IPS-18a (cell line): ENCODE results near the gene PRKACA.

Experiments
- H3K27ac ChIP-seq: one replicate; pipeline ENCODE4 v1.5.1; 2013; ENCODE audit warnings: low read length
- H3K27me3 ChIP-seq: one replicate; pipeline ENCODE4 v1.6.1; 2013; ENCODE audit warnings: mild to moderate bottlenecking, low read length; ENCODE audit not compliant: control insufficient read depth, insufficient read depth
- H3K36me3 ChIP-seq: one replicate; pipeline ENCODE4 v1.6.1; 2013; ENCODE audit warnings: low read depth, low read length; ENCODE audit not compliant: control insufficient read depth
- H3K4me1 ChIP-seq: one replicate; pipeline ENCODE4 v1.6.1; 2013; ENCODE audit warnings: low read depth, low read length; ENCODE audit not compliant: control insufficient read depth
- H3K4me3 ChIP-seq: one replicate; pipeline ENCODE4 v1.5.1; 2013; ENCODE audit warnings: low read length
- H3K9ac ChIP-seq: one replicate; pipeline ENCODE4 v1.6.1; 2013; ENCODE audit warnings: mild to moderate bottlenecking, low read length, moderate library complexity
- H3K9me3 ChIP-seq: one replicate; pipeline ENCODE4 v1.6.1; 2013; ENCODE audit warnings: low read depth, low read length; ENCODE audit not compliant: control insufficient read depth

Gene PRKACA

DNA sequence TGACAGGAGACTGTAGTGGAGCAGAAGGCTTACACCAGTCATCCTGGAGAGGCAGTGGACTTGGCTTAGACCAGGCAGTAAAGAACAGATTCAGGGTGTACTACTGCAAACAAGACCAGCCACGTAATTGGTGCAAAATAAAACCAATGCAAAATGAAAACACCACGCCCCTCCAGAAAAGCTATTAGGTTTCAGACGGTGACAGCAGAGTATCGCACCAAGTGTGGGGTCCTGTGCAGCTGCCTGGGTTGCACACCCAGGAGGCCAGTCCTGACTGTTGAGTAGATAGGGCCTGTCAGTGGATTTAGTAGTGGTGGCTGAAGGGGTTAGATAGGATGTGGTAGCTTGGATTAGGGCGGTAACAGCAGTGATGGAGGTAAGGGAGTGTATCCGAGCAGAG lies 5.4 kb upstream of the PRKACA start:
- peaks cover 12% of the 10 kb centered on the region for H3K36me3 ChIP-seq
- no peak overlapping the region for H3K27ac ChIP-seq

GRCh38 chr19:14120497-14120780 lies 2.9 kb upstream of the PRKACA start:
- no peaks in the 10 kb centered on the region for H3K9me3 ChIP-seq
- H3K27ac ChIP-seq, result no peak overlapping the region
- H3K9ac ChIP-seq, result no peak overlapping the region
- no peak overlapping the region for H3K4me3 ChIP-seq
- no peaks in the 10 kb centered on the region for H3K27me3 ChIP-seq
- peaks cover 9% of the 10 kb centered on the region for H3K36me3 ChIP-seq
- H3K4me1 ChIP-seq, result peaks cover 8% of the 10 kb centered on the region

More for the DNA sequence above, 5.4 kb upstream of the PRKACA start:
- Histone ChIP-seq H3K9ac (no peak overlapping the region), H3K4me1 (peaks cover 8% of the 10 kb centered on the region), H3K27me3 (no peaks in the 10 kb centered on the region), H3K9me3 (no peaks in the 10 kb centered on the region), H3K4me3 (no peak overlapping the region)

- Histone ChIP-seq H3K36me3 (peaks cover 6% of the 10 kb centered on the region), H3K27ac (no peak overlapping the region), H3K4me3 (no peak overlapping the region), H3K4me1 (peaks cover 8% of the 10 kb centered on the region), H3K27me3 (no peaks in the 10 kb centered on the region), H3K9ac (no peak overlapping the region), H3K9me3 (no peaks in the 10 kb centered on the region)
These were observed 2.3 kb upstream of the PRKACA start for GRCh38 chr19:14119644-14120496.

DNA sequence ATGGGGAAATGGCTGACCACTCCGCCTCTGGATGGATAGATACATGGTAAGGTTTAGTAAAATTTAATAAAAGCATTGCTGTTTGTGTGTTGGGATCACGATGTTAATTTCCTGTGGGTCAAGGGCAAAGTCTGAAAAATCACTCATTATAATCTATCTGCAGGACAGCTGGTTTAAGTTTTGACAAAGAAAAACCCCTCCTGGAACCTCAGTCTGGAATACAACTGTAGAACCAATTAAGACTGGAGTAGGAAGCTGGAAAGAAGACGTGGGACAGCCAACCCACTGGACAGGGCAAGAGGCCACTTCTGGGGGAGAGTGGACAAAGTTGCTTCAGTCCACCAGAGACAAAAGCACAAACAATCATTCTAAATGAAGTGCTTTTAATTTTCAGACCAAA lies 1.6 kb upstream of the PRKACA start:
- no peaks in the 10 kb centered on the region for H3K27me3 ChIP-seq
- peaks cover 8% of the 10 kb centered on the region for H3K4me1 ChIP-seq
- peaks cover under 1% of the 10 kb centered on the region for H3K36me3 ChIP-seq
- H3K27ac ChIP-seq, result no peak overlapping the region
- H3K9me3 ChIP-seq, result no peaks in the 10 kb centered on the region
- H3K4me3 ChIP-seq, result peak overlapping the region; percentile 53
- H3K9ac ChIP-seq, result no peak overlapping the region

GRCh38 chr19:14118165-14119051 lies 846 bp upstream of the PRKACA start:
- no peak overlapping the region for H3K27ac ChIP-seq
- peaks cover 8% of the 10 kb centered on the region for H3K4me1 ChIP-seq
- H3K27me3 ChIP-seq, result no peaks in the 10 kb centered on the region

DNA sequence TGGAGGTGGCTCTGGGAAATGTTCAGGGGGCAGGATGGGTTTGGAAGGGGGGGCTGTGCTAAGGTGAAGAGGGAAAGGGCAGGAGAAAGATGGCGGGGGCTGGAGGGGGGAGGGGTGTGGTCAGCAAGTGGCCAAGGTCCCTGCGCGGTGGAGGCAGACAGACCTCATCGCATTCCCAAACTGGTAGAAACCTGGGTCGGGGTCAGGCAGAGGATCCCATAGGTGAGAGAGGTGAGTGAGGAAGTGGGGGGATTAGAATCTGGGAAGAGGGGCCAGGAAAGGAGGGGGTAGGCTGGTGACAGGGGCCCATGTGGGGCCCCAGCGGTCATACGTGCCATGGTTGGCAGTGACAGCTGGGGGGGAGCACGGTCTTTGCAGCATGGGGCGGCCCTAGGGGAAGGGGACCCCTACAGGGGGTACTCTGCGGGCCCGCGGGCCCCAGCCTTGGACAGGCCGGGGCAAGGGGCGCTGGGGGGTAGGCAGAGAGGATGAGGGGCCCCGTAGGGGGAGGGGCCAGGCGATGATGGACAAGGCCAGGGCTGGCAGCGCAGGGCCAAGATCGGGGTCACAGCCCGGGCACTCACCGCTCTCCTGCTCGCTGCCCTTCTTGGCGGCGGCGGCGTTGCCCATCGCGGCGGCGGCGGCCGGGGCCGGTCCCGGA lies 514 bp downstream of the PRKACA start:
- Histone ChIP-seq H3K9me3 (no peaks in the 10 kb centered on the region), H3K27me3 (no peaks in the 10 kb centered on the region), H3K27ac (no peak overlapping the region), H3K4me1 (peaks cover 19% of the 10 kb centered on the region), H3K36me3 (no peaks in the 10 kb centered on the region), H3K9ac (no peak overlapping the region), H3K4me3 (peak overlapping the region; percentile 65)

More at GRCh38 chr19:14118165-14119051, 846 bp upstream of the PRKACA start:
- Histone ChIP-seq H3K4me3 (peak overlapping the region; percentile 53), H3K36me3 (no peaks in the 10 kb centered on the region), H3K9ac (peak overlapping the region; percentile 21), H3K9me3 (no peaks in the 10 kb centered on the region)

GRCh38 chr19:14116525-14116917 lies 1.0 kb downstream of the PRKACA start:
- H3K9ac ChIP-seq, result no peak overlapping the region
- H3K9me3 ChIP-seq, result no peaks in the 10 kb centered on the region
- H3K27me3 ChIP-seq, result no peaks in the 10 kb centered on the region
- peaks cover 19% of the 10 kb centered on the region for H3K4me1 ChIP-seq
- no peak overlapping the region for H3K27ac ChIP-seq
- no peaks in the 10 kb centered on the region for H3K36me3 ChIP-seq
- peak overlapping the region; percentile 65 for H3K4me3 ChIP-seq

DNA sequence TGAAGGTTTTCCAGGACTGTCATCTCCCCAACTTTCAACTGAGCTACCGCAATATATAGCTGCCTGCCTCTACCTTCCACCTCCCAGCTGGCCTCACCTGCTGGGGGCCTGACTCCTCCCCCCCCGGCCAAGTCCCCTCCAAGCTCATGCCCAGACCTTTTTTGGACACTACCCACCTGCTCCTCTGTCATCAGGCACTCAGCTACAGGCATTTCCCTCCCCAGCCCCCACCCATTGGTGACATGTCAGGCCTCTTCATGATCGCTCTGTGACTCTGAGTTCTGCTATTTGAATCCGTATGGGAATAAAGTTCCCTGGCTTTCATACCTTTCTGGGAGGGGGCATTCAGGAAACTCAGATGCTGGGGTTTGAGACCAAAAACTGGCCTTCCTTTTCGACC lies 1.8 kb downstream of the PRKACA start:
- Histone ChIP-seq H3K36me3 (no peaks in the 10 kb centered on the region), H3K4me1 (peaks cover 19% of the 10 kb centered on the region), H3K27ac (no peak overlapping the region), H3K27me3 (no peaks in the 10 kb centered on the region), H3K9me3 (no peaks in the 10 kb centered on the region), H3K9ac (no peak overlapping the region), H3K4me3 (no peak overlapping the region)

GRCh38 chr19:14114854-14115253 lies 2.7 kb downstream of the PRKACA start:
- no peak overlapping the region for H3K9ac ChIP-seq

GRCh38 chr19:14114439-14114838 lies 3.1 kb downstream of the PRKACA start:
- Histone ChIP-seq H3K27me3 (no peaks in the 10 kb centered on the region), H3K27ac (no peak overlapping the region), H3K36me3 (no peaks in the 10 kb centered on the region), H3K4me1 (peaks cover 19% of the 10 kb centered on the region), H3K9me3 (no peaks in the 10 kb centered on the region), H3K4me3 (no peak overlapping the region), H3K9ac (no peak overlapping the region)

More at GRCh38 chr19:14114854-14115253, 2.7 kb downstream of the PRKACA start:
- Histone ChIP-seq H3K4me3 (no peak overlapping the region), H3K27ac (no peak overlapping the region), H3K9me3 (no peaks in the 10 kb centered on the region), H3K27me3 (no peaks in the 10 kb centered on the region), H3K36me3 (no peaks in the 10 kb centered on the region), H3K4me1 (peaks cover 19% of the 10 kb centered on the region)

DNA sequence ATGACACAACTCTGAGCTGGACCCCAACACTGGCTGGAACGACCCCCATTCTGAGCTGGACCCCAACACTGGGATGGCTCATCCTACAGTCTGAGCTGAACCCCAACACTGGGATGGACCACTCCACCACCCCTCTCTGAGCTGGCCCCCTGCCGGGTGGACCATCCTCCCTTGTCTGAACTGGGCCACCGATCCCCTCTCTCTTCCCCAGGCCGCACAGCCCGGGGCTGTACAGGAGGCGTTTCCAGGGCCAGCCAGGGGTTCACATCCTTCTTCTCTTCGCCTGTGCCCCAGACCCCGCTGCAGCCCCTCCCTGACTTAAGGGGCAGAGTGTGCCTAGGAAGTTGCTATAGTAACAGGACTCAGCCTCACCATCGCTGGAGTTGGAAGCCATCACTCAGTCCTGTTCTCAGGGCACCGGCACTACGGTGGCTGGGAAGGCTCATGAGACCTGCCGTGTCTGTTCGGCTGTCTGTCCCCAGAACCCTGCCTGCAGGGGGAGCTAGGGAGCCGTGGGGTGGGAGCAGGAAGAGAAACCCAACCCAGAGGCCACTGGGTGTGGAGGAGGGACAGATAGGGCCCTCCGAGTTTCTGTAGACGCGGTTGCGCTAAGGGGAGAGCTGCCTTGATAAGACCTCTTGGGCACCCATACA lies 3.7 kb downstream of the PRKACA start:
- H3K27me3 ChIP-seq, result no peaks in the 10 kb centered on the region
- H3K4me3 ChIP-seq, result no peak overlapping the region
- H3K9me3 ChIP-seq, result no peaks in the 10 kb centered on the region
- H3K4me1 ChIP-seq, result peaks cover 16% of the 10 kb centered on the region
- H3K36me3 ChIP-seq, result no peaks in the 10 kb centered on the region
- no peak overlapping the region for H3K27ac ChIP-seq
- H3K9ac ChIP-seq, result no peak overlapping the region
